ENCODE results near the gene BEST2. TPM values are rescaled to one million over a fixed set of nuclear protein-coding genes. Genes with fewer than 3 reads are reported as not detected.

BEST2 gene
- total RNA-seq, 1 experiment from 2014 or later, result 3.3 TPM

DNA sequence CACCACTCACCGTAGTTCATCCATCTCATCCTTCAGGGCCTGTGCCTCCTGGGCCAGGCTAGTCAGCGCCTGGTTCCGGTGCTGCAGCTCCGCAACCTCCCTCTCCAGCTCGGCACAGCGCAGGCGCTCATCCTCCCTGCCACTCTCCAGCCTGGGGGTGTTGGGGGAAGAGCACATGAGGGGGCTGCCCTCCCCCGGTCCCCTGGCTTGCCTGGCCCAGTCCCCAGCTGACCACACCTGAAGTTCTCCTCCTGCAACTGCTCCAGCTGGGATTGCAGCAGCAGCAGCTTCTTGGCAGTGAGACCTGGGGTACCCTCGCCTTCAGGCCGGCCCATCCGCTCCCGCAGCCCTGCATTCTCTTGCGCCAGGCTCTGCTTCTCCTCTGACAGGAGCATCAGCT lies 19.3 kb downstream of the BEST2 start:
- Mint-ChIP-seq H3K4me1 (peaks cover 23% of the 10 kb centered on the region), H3K9me3 (no peaks in the 10 kb centered on the region), H3K27me3 (ENCODE audit: low read depth) (no peaks in the 10 kb centered on the region; the same call in 1 of the 2 replicates), H3K4me3 (no peak overlapping the region), H3K27ac (no peak overlapping the region), H3K36me3 (peaks cover 14% of the 10 kb centered on the region)
- ATAC-seq (no peak), DNase-seq (ENCODE audit: low spot score) (no peak)
- no peak for TF ChIP-seq NFATC4 (CRISPR knock-in tag; IDR thresholded peaks at IDR 0.05)
- TF ChIP-seq PRRX2 (CRISPR knock-in tag; IDR thresholded peaks at IDR 0.05), result no peak
- TF ChIP-seq, protein P1, sequence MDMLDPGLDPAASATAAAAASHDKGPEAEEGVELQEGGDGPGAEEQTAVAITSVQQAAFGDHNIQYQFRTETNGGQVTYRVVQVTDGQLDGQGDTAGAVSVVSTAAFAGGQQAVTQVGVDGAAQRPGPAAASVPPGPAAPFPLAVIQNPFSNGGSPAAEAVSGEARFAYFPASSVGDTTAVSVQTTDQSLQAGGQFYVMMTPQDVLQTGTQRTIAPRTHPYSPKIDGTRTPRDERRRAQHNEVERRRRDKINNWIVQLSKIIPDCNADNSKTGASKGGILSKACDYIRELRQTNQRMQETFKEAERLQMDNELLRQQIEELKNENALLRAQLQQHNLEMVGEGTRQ (CRISPR knock-in tag; IDR thresholded peaks at IDR 0.05), result no peak
- no peak for TF ChIP-seq GTF2I (CRISPR knock-in tag; conservative IDR thresholded peaks at IDR 0.05)
- TF ChIP-seq, protein P2, sequence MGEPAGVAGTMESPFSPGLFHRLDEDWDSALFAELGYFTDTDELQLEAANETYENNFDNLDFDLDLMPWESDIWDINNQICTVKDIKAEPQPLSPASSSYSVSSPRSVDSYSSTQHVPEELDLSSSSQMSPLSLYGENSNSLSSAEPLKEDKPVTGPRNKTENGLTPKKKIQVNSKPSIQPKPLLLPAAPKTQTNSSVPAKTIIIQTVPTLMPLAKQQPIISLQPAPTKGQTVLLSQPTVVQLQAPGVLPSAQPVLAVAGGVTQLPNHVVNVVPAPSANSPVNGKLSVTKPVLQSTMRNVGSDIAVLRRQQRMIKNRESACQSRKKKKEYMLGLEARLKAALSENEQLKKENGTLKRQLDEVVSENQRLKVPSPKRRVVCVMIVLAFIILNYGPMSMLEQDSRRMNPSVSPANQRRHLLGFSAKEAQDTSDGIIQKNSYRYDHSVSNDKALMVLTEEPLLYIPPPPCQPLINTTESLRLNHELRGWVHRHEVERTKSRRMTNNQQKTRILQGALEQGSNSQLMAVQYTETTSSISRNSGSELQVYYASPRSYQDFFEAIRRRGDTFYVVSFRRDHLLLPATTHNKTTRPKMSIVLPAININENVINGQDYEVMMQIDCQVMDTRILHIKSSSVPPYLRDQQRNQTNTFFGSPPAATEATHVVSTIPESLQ (CRISPR knock-in tag; IDR thresholded peaks at IDR 0.05), result no peak
- TF ChIP-seq, protein P3, sequence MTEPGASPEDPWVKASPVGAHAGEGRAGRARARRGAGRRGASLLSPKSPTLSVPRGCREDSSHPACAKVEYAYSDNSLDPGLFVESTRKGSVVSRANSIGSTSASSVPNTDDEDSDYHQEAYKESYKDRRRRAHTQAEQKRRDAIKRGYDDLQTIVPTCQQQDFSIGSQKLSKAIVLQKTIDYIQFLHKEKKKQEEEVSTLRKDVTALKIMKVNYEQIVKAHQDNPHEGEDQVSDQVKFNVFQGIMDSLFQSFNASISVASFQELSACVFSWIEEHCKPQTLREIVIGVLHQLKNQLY (CRISPR knock-in tag; IDR thresholded peaks at IDR 0.05), result no peak
- TF ChIP-seq, protein P4, sequence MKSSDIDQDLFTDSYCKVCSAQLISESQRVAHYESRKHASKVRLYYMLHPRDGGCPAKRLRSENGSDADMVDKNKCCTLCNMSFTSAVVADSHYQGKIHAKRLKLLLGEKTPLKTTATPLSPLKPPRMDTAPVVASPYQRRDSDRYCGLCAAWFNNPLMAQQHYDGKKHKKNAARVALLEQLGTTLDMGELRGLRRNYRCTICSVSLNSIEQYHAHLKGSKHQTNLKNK (CRISPR knock-in tag; IDR thresholded peaks at IDR 0.05), result no peak
- TF ChIP-seq, protein P5, sequence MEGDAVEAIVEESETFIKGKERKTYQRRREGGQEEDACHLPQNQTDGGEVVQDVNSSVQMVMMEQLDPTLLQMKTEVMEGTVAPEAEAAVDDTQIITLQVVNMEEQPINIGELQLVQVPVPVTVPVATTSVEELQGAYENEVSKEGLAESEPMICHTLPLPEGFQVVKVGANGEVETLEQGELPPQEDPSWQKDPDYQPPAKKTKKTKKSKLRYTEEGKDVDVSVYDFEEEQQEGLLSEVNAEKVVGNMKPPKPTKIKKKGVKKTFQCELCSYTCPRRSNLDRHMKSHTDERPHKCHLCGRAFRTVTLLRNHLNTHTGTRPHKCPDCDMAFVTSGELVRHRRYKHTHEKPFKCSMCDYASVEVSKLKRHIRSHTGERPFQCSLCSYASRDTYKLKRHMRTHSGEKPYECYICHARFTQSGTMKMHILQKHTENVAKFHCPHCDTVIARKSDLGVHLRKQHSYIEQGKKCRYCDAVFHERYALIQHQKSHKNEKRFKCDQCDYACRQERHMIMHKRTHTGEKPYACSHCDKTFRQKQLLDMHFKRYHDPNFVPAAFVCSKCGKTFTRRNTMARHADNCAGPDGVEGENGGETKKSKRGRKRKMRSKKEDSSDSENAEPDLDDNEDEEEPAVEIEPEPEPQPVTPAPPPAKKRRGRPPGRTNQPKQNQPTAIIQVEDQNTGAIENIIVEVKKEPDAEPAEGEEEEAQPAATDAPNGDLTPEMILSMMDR (IDR thresholded peaks at IDR 0.05), result no peak
- TF ChIP-seq JAZF1 (CRISPR knock-in tag; IDR thresholded peaks at IDR 0.05), result no peak
- TF ChIP-seq, protein P6, sequence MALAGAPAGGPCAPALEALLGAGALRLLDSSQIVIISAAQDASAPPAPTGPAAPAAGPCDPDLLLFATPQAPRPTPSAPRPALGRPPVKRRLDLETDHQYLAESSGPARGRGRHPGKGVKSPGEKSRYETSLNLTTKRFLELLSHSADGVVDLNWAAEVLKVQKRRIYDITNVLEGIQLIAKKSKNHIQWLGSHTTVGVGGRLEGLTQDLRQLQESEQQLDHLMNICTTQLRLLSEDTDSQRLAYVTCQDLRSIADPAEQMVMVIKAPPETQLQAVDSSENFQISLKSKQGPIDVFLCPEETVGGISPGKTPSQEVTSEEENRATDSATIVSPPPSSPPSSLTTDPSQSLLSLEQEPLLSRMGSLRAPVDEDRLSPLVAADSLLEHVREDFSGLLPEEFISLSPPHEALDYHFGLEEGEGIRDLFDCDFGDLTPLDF (CRISPR knock-in tag; IDR thresholded peaks at IDR 0.05), result no peak
- TF ChIP-seq ZNF416 (CRISPR knock-in tag; IDR thresholded peaks at IDR 0.05), result no peak
- TF ChIP-seq NR1H2 (CRISPR knock-in tag; IDR thresholded peaks at IDR 0.05), result no peak
- TF ChIP-seq RORB (CRISPR knock-in tag; IDR thresholded peaks at IDR 0.05), result no peak
- no peak for TF ChIP-seq ZNF219 (CRISPR knock-in tag; IDR thresholded peaks at IDR 0.05; ENCODE audit: borderline replicate concordance)
- TF ChIP-seq, protein P7, sequence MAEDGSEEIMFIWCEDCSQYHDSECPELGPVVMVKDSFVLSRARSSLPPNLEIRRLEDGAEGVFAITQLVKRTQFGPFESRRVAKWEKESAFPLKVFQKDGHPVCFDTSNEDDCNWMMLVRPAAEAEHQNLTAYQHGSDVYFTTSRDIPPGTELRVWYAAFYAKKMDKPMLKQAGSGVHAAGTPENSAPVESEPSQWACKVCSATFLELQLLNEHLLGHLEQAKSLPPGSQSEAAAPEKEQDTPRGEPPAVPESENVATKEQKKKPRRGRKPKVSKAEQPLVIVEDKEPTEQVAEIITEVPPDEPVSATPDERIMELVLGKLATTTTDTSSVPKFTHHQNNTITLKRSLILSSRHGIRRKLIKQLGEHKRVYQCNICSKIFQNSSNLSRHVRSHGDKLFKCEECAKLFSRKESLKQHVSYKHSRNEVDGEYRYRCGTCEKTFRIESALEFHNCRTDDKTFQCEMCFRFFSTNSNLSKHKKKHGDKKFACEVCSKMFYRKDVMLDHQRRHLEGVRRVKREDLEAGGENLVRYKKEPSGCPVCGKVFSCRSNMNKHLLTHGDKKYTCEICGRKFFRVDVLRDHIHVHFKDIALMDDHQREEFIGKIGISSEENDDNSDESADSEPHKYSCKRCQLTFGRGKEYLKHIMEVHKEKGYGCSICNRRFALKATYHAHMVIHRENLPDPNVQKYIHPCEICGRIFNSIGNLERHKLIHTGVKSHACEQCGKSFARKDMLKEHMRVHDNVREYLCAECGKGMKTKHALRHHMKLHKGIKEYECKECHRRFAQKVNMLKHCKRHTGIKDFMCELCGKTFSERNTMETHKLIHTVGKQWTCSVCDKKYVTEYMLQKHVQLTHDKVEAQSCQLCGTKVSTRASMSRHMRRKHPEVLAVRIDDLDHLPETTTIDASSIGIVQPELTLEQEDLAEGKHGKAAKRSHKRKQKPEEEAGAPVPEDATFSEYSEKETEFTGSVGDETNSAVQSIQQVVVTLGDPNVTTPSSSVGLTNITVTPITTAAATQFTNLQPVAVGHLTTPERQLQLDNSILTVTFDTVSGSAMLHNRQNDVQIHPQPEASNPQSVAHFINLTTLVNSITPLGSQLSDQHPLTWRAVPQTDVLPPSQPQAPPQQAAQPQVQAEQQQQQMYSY (CRISPR knock-in tag; IDR thresholded peaks at IDR 0.05), result no peak
- TF ChIP-seq, protein P8, sequence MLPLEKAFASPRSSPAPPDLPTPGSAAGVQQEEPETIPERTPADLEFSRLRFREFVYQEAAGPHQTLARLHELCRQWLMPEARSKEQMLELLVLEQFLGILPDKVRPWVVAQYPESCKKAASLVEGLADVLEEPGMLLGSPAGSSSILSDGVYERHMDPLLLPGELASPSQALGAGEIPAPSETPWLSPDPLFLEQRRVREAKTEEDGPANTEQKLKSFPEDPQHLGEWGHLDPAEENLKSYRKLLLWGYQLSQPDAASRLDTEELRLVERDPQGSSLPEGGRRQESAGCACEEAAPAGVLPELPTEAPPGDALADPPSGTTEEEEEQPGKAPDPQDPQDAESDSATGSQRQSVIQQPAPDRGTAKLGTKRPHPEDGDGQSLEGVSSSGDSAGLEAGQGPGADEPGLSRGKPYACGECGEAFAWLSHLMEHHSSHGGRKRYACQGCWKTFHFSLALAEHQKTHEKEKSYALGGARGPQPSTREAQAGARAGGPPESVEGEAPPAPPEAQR (CRISPR knock-in tag; IDR thresholded peaks at IDR 0.05), result no peak
- no peak for TF ChIP-seq KAT7 (CRISPR knock-in tag; IDR thresholded peaks at IDR 0.05; ENCODE audit: borderline replicate concordance)
- CTCF ChIA-PET, result interaction anchor here (1.1 to 3.4 kb wide), 5 partner anchors 10 to 77 kb away, joined by 4 to 37 read pairs (median 11); no protein-coding TSS in a partner anchor
- POLR2A ChIA-PET, result no interaction called here

Data from WTC11 (cell line).